Endodermal cell (in vitro differentiated cells): ENCODE data around the gene TAF7L. TPM values are rescaled to one million over a fixed set of nuclear protein-coding genes. Genes with fewer than 3 reads are reported as not detected.
A peak's percentile ranks its signal among the peaks of the same experiment; 100 is the strongest.

Source experiments
- DNase-seq: peaks from one replicate; pipeline ENCODE4 v3.0.0-alpha.2; 2017
- H3K27ac ChIP-seq: 2 replicates; pipeline ENCODE4 v1.5.1; 2013; ENCODE audit warnings: mild to moderate bottlenecking, low read depth, low read length, moderate library complexity
- H3K27me3 ChIP-seq: 2 replicates; pipeline ENCODE4 v1.6.1; 2013; ENCODE audit warnings: mild to moderate bottlenecking, low read length, moderate library complexity; ENCODE audit not compliant: insufficient read depth, control insufficient read depth, poor library complexity, severe bottlenecking
- H3K36me3 ChIP-seq: 2 replicates; pipeline ENCODE4 v1.7.0; 2013; ENCODE audit warnings: mild to moderate bottlenecking, low read length, moderate library complexity; ENCODE audit not compliant: control insufficient read depth, insufficient read depth
- H3K4me1 ChIP-seq: one replicate; pipeline ENCODE4 v1.7.0; 2013; ENCODE audit warnings: low read length; ENCODE audit not compliant: control insufficient read depth, insufficient read depth
- H3K4me3 ChIP-seq: 2 replicates; pipeline ENCODE4 v1.5.1; 2013; ENCODE audit warnings: mild to moderate bottlenecking, low read length, moderate library complexity
- H3K9ac ChIP-seq: 2 replicates; pipeline ENCODE4 v1.6.1; 2013; ENCODE audit warnings: mild to moderate bottlenecking, low read length, moderate library complexity; ENCODE audit not compliant: poor library complexity, severe bottlenecking; ENCODE audit errors: extremely low read depth
- H3K9me3 ChIP-seq: 2 replicates; pipeline ENCODE4 v1.6.1; 2013; ENCODE audit warnings: mild to moderate bottlenecking, low read length, moderate library complexity; ENCODE audit not compliant: control insufficient read depth
- H3K27ac Mint-ChIP-seq: 2 replicates; pipeline ENCODE4 v1.8.0; 2020; ENCODE audit warnings: mixed read lengths
- H3K27me3 Mint-ChIP-seq: 2 replicates; pipeline ENCODE4 v1.8.0; 2021; ENCODE audit warnings: mild to moderate bottlenecking, mixed read lengths; ENCODE audit not compliant: insufficient read depth
- H3K36me3 Mint-ChIP-seq: 2 replicates; pipeline ENCODE4 v1.8.0; 2020; ENCODE audit warnings: low read depth, mixed read lengths
- H3K4me1 Mint-ChIP-seq: 2 replicates; pipeline ENCODE4 v1.8.0; 2020; ENCODE audit warnings: mixed read lengths
- H3K4me3 Mint-ChIP-seq: 2 replicates; pipeline ENCODE4 v1.8.0; 2020; ENCODE audit warnings: mild to moderate bottlenecking, moderate library complexity, mixed read lengths
- H3K9me3 Mint-ChIP-seq: 2 replicates; pipeline ENCODE4 v1.8.0; 2020; ENCODE audit warnings: mild to moderate bottlenecking, mixed read lengths
- CTCF ChIP-seq: fragments of 200-600 bp; sonication (generic); conservative IDR thresholded peaks from 2 replicates; pipeline ENCODE4 v1.5.0; 2021; ENCODE audit warnings: antibody characterized with exemption, mild to moderate bottlenecking
- WGBS, 2 experiments: methylation state at CpG; one replicate each; pipeline versions ENCODE4 v1.1.5 to v1.1.7; 2013; ENCODE audit warnings: missing lambda C conversion rate in 2 of 2, mixed read lengths in 1 of 2; ENCODE audit not compliant: insufficient coverage in 1 of 2, insufficient read length in 1 of 2; 5-methylcytosine and 5-hydroxymethylcytosine counted together
- total RNA-seq, 2 donors: library from RNA; stranded (reverse); fragmentation: NEBNext Ultra II Directional in 1 of 2; extraction: Animal tissue kit (Norgen Biotek cat#: 25700) in 1 of 2; gene quantifications; 2 replicates in 1 of 2; 3 replicates in 1 of 2; pipeline ENCODE4 v1.2.1, GENCODE V29; 2021

Gene TAF7L
- total RNA-seq, 2 donors from 2014 or later, result 0.15 to 0.22 TPM

GRCh38 chrX:101262590-101262989 is 28.5 kb downstream of the TAF7L start:
- TF ChIP-seq CTCF, result no peak
- no peaks in the 10 kb centered on the region for H3K27me3 ChIP-seq
- Mint-ChIP-seq H3K27me3 (peaks cover 2% of the 10 kb centered on the region), H3K36me3 (no peaks in the 10 kb centered on the region), H3K4me3 (no peak overlapping the region), H3K27ac (no peak overlapping the region), H3K4me1 (no peaks in the 10 kb centered on the region), H3K9me3 (peaks cover 43% of the 10 kb centered on the region)
- DNase-seq, result no peak
- no peak overlapping the region for H3K27ac ChIP-seq
- H3K4me3 ChIP-seq, result no peak overlapping the region
- H3K9ac ChIP-seq, result no peak overlapping the region
- 94% methylated on average over 4 of the region's 4 CpGs; no CpG with 5 or more reads in 1 of the 2 experiments for WGBS, 2 experiments
- no peaks in the 10 kb centered on the region for H3K4me1 ChIP-seq
- no peaks in the 10 kb centered on the region for H3K36me3 ChIP-seq
- H3K9me3 ChIP-seq, result no peaks in the 10 kb centered on the region

DNA sequence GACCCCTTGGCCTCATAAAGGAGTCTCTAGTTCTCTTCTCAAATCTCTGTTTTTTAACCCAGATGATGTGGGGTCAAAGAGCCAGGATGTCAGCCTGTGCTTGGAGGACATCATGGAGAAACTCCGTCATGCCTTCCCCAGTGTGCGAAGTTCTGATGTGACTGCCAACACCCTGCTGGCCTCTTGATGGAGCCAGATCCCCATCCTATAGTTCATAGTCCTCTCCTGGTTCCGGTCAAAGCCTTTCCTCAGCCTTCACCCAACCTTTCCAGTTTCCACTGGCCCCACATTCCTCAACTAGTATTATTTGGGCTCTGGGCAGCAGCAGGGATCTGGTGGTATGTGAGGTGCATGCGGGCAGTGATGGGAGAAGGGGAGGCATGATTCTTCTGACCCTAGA is 30.7 kb downstream of the TAF7L start:
- H3K27me3 Mint-ChIP-seq, result peaks cover 2% of the 10 kb centered on the region
- Histone ChIP-seq H3K27ac (no peak overlapping the region), H3K36me3 (no peaks in the 10 kb centered on the region), H3K9me3 (no peaks in the 10 kb centered on the region), H3K27me3 (no peaks in the 10 kb centered on the region), H3K4me3 (no peak overlapping the region), H3K4me1 (no peaks in the 10 kb centered on the region), H3K9ac (no peak overlapping the region)
- no peak overlapping the region for H3K27ac Mint-ChIP-seq
- no peak overlapping the region for H3K4me3 Mint-ChIP-seq
- TF ChIP-seq CTCF, result peak; percentile 71
- peaks cover 41% of the 10 kb centered on the region for H3K9me3 Mint-ChIP-seq
- H3K4me1 Mint-ChIP-seq, result no peaks in the 10 kb centered on the region
- H3K36me3 Mint-ChIP-seq, result no peaks in the 10 kb centered on the region
- DNase-seq, result peak; percentile 49
- WGBS, 2 experiments, result 80 to 94% methylated on average over 2 of the region's 4 CpGs

DNA sequence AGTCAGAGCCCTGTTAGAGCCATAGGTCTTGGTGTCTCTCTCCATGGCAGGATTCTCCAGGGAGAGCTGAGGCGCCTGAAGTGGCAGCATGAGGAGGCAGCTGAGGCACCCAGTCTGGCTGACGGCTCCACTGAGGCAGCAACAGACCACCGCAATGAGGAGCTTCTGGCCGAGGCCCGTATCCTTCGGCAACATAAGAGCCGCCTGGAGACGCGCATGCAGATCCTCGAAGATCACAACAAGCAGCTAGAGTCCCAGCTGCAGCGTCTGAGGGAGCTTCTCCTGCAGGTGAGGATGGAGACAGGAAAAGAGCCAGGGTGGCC is 32.9 kb downstream of the TAF7L start:
- 92 to 97% methylated on average over 6 to 11 of the region's 11 CpGs for WGBS, 2 experiments
- no peak overlapping the region for H3K27ac Mint-ChIP-seq
- DNase-seq, result no peak
- no peak for TF ChIP-seq CTCF
- Histone ChIP-seq H3K4me3 (no peak overlapping the region), H3K36me3 (no peaks in the 10 kb centered on the region), H3K27me3 (no peaks in the 10 kb centered on the region), H3K27ac (no peak overlapping the region), H3K4me1 (no peaks in the 10 kb centered on the region), H3K9me3 (no peaks in the 10 kb centered on the region), H3K9ac (no peak overlapping the region)
- H3K4me1 Mint-ChIP-seq, result peaks cover 8% of the 10 kb centered on the region
- H3K27me3 Mint-ChIP-seq, result peaks cover 2% of the 10 kb centered on the region
- no peak overlapping the region for H3K4me3 Mint-ChIP-seq
- H3K9me3 Mint-ChIP-seq, result peaks cover 43% of the 10 kb centered on the region
- H3K36me3 Mint-ChIP-seq, result no peaks in the 10 kb centered on the region
